Breast epithelium (tissue), 3 donors: ENCODE measurements around the gene HHATL.

Source experiments
- POLR2A ChIP-seq: fragments of 450-650 bp; IDR thresholded peaks from one replicate; pipeline ENCODE4 v1.6.1; 2016; ENCODE audit warnings: antibody characterized with exemption, mild to moderate bottlenecking, moderate library complexity
- POLR2AphosphoS5 ChIP-seq, 3 donors: sonication (generic); formaldehyde crosslinking; IDR thresholded peaks; one replicate each; pipeline ENCODE4 v1.6.1; 2017; ENCODE audit warnings: antibody characterized with exemption in 3 of 3
- TF ChIP-seq, protein P1 (sequence below), 3 donors: fragments of 450-650 bp; IDR thresholded peaks; one replicate each; pipeline ENCODE4 v1.5.1; 2016 to 2017; ENCODE audit warnings: antibody characterized with exemption in 3 of 3, mild to moderate bottlenecking in 3 of 3, moderate library complexity in 3 of 3

- TF ChIP-seq, protein P1, sequence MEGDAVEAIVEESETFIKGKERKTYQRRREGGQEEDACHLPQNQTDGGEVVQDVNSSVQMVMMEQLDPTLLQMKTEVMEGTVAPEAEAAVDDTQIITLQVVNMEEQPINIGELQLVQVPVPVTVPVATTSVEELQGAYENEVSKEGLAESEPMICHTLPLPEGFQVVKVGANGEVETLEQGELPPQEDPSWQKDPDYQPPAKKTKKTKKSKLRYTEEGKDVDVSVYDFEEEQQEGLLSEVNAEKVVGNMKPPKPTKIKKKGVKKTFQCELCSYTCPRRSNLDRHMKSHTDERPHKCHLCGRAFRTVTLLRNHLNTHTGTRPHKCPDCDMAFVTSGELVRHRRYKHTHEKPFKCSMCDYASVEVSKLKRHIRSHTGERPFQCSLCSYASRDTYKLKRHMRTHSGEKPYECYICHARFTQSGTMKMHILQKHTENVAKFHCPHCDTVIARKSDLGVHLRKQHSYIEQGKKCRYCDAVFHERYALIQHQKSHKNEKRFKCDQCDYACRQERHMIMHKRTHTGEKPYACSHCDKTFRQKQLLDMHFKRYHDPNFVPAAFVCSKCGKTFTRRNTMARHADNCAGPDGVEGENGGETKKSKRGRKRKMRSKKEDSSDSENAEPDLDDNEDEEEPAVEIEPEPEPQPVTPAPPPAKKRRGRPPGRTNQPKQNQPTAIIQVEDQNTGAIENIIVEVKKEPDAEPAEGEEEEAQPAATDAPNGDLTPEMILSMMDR (IDR thresholded peaks at IDR 0.05): no peak
- TF ChIP-seq POLR2A (no peak), POLR2AphosphoS5 (IDR thresholded peaks at IDR 0.05) (no peak)
These were observed 15.6 kb downstream of the HHATL start for GRCh38 chr3:42686832-42687650.
